Karpas-422 (cell line): ENCODE data around the gene NPM1. TPM values are rescaled to one million over a fixed set of nuclear protein-coding genes. Genes with fewer than 3 reads are reported as not detected.
A peak's percentile ranks its signal among the peaks of the same experiment; 100 is the strongest.
"Not testable (repeated sequence)": the region's sequence is repeated elsewhere in the genome, so short reads cannot be mapped to it uniquely, and the experiment has no call there.

Experiments used
- DNase-seq: peaks from one replicate; pipeline ENCODE4 v3.0.0-alpha.2; 2015
- H2AFZ ChIP-seq: fragments of 200-600 bp; sonication (generic); 2 replicates; pipeline ENCODE4 v1.6.1; 2014; ENCODE audit warnings: antibody characterized with exemption, low read length, mixed read lengths
- H3K27ac ChIP-seq: fragments of 200-600 bp; sonication (generic); 2 replicates; pipeline ENCODE4 v1.5.1; 2014; ENCODE audit warnings: mild to moderate bottlenecking, low read length, moderate library complexity
- H3K27me3 ChIP-seq: fragments of 200-600 bp; sonication (generic); 2 replicates; pipeline ENCODE4 v1.6.1; 2014; ENCODE audit warnings: low read length, mixed read lengths
- H3K36me3 ChIP-seq: fragments of 200-600 bp; sonication (generic); 2 replicates; pipeline ENCODE4 v1.6.1; 2014; ENCODE audit warnings: low read length, mixed read lengths; ENCODE audit not compliant: insufficient read depth
- H3K4me1 ChIP-seq: fragments of 200-600 bp; sonication (generic); 2 replicates; pipeline ENCODE4 v1.6.1; 2014; ENCODE audit warnings: mild to moderate bottlenecking, low read length, mixed read lengths
- H3K4me2 ChIP-seq: fragments of 200-600 bp; sonication (generic); 2 replicates; pipeline ENCODE4 v1.6.1; 2014; ENCODE audit warnings: low read length, low read depth, mild to moderate bottlenecking; ENCODE audit not compliant: poor library complexity, severe bottlenecking
- H3K4me3 ChIP-seq: fragments of 200-600 bp; sonication (generic); 2 replicates; pipeline ENCODE4 v1.5.1; 2014; ENCODE audit warnings: mild to moderate bottlenecking, antibody characterized with exemption, low read length, mixed read lengths
- H3K79me2 ChIP-seq: fragments of 200-600 bp; sonication (generic); 2 replicates; pipeline ENCODE4 v1.6.1; 2014; ENCODE audit warnings: mild to moderate bottlenecking, low read length, mixed read lengths
- H3K9ac ChIP-seq: fragments of 200-600 bp; sonication (generic); 2 replicates; pipeline ENCODE4 v1.6.0; 2014; ENCODE audit warnings: low read length
- H3K9me2 ChIP-seq: fragments of 200-600 bp; sonication (generic), shearing (Covaris generic); replicated peaks from 2 replicates; pipeline ENCODE4 v1.6.0; 2014; ENCODE audit warnings: mild to moderate bottlenecking, low read length, moderate library complexity; ENCODE audit not compliant: insufficient read depth
- H3K9me3 ChIP-seq: fragments of 300-700, 200-600 bp; sonication (generic); 2 replicates; pipeline ENCODE4 v1.6.1; 2014; ENCODE audit warnings: low read length, mixed read lengths
- H4K20me1 ChIP-seq: fragments of 200-600 bp; sonication (generic); 2 replicates; pipeline ENCODE4 v1.6.1; 2014; ENCODE audit warnings: mild to moderate bottlenecking, antibody characterized with exemption, low read length, low read depth; ENCODE audit not compliant: insufficient read depth
- total RNA-seq: library from RNA; depleted of rRNA; stranded (reverse); fragments of >200 nt; shearing (Covaris generic); gene quantifications from 2 replicates; pipeline ENCODE4 v1.2.3, GENCODE V29; 2014; ENCODE audit warnings: low replicate concordance

Gene NPM1
- total RNA-seq, 1 experiment from 2014 or later = 1,970 TPM

- H3K79me2 ChIP-seq = peaks cover 14% of the 10 kb centered on the region; the same call in 1 of the 2 replicates
- H3K36me3 ChIP-seq = peaks cover 52% of the 10 kb centered on the region
Measured at GRCh38 chr5:171412186-171412585, 24.5 kb downstream of the NPM1 start.

GRCh38 chr5:171413153-171413910, 25.7 kb downstream of the NPM1 start:
- Histone ChIP-seq H4K20me1 (peaks cover 79% of the 10 kb centered on the region), H3K4me1 (peaks cover 10% of the 10 kb centered on the region), H3K27me3 (no peaks in the 10 kb centered on the region), H3K9me2 (no peaks in the 10 kb centered on the region), H2AFZ (no peak overlapping the region), H3K27ac (no peak overlapping the region), H3K4me2 (no peak overlapping the region), H3K4me3 (no peak overlapping the region), H3K79me2 (peaks cover 4% of the 10 kb centered on the region; the same call in 1 of the 2 replicates), H3K36me3 (peaks cover 41% of the 10 kb centered on the region), H3K9ac (no peak overlapping the region), H3K9me3 (no peaks in the 10 kb centered on the region)
- no peak for DNase-seq

More at GRCh38 chr5:171412186-171412585, 24.5 kb downstream of the NPM1 start:
- H3K4me3 ChIP-seq = no peak overlapping the region
- H3K27me3 ChIP-seq = no peaks in the 10 kb centered on the region
- no peak overlapping the region for H2AFZ ChIP-seq
- peaks cover 79% of the 10 kb centered on the region for H4K20me1 ChIP-seq
- no peaks in the 10 kb centered on the region for H3K9me3 ChIP-seq
- peaks cover 6% of the 10 kb centered on the region; the same call in 1 of the 2 replicates for H3K4me1 ChIP-seq
- H3K9me2 ChIP-seq = no peaks in the 10 kb centered on the region
- H3K9ac ChIP-seq = no peak overlapping the region
- no peak overlapping the region for H3K27ac ChIP-seq
- H3K4me2 ChIP-seq = no peak overlapping the region
- DNase-seq = no peak

- not testable (repeated sequence) for H2AFZ ChIP-seq, H3K4me2 ChIP-seq, DNase-seq, H3K9ac ChIP-seq, H3K27ac ChIP-seq, H3K9me2 ChIP-seq, H3K79me2 ChIP-seq, H3K4me3 ChIP-seq, H3K27me3 ChIP-seq, H3K9me3 ChIP-seq
- peaks cover 17% of the 10 kb centered on the region for H3K4me1 ChIP-seq
- peaks cover 34% of the 10 kb centered on the region for H3K36me3 ChIP-seq
- H4K20me1 ChIP-seq = peaks cover 79% of the 10 kb centered on the region
Measured at GRCh38 chr5:171413993-171414392, 26.3 kb downstream of the NPM1 start.

GRCh38 chr5:171415115-171415730, 27.6 kb downstream of the NPM1 start:
- Histone ChIP-seq H3K9me2 (no peaks in the 10 kb centered on the region), H3K27me3 (no peaks in the 10 kb centered on the region), H3K9ac (no peak overlapping the region), H3K4me3 (no peak overlapping the region), H3K4me2 (no peak overlapping the region), H2AFZ (no peak overlapping the region), H3K27ac (no peak overlapping the region), H3K36me3 (peaks cover 23% of the 10 kb centered on the region), H4K20me1 (peaks cover 68% of the 10 kb centered on the region), H3K9me3 (no peaks in the 10 kb centered on the region), H3K4me1 (peaks cover 21% of the 10 kb centered on the region), H3K79me2 (no peaks in the 10 kb centered on the region)
- DNase-seq = peak; percentile 65

- H4K20me1 ChIP-seq = peaks cover 61% of the 10 kb centered on the region
- no peak overlapping the region for H3K27ac ChIP-seq
- H2AFZ ChIP-seq = no peak overlapping the region
- no peaks in the 10 kb centered on the region for H3K9me3 ChIP-seq
- peaks cover 21% of the 10 kb centered on the region for H3K4me1 ChIP-seq
- H3K9ac ChIP-seq = no peak overlapping the region
- no peak overlapping the region for H3K4me3 ChIP-seq
- H3K79me2 ChIP-seq = no peaks in the 10 kb centered on the region
- DNase-seq = no peak
- H3K27me3 ChIP-seq = no peaks in the 10 kb centered on the region
- H3K4me2 ChIP-seq = no peak overlapping the region
- no peaks in the 10 kb centered on the region for H3K9me2 ChIP-seq
- H3K36me3 ChIP-seq = peaks cover 13% of the 10 kb centered on the region
Measured at GRCh38 chr5:171416160-171417049, 28.8 kb downstream of the NPM1 start.

GRCh38 chr5:171418316-171418981, 30.8 kb downstream of the NPM1 start:
- Histone ChIP-seq H3K79me2 (no peaks in the 10 kb centered on the region), H3K4me2 (peak overlapping the region; percentile 85), H3K4me1 (peaks cover 21% of the 10 kb centered on the region), H3K36me3 (no peaks in the 10 kb centered on the region), H3K9me2 (no peaks in the 10 kb centered on the region), H3K4me3 (peak overlapping the region; percentile 54; the same call in 1 of the 2 replicates), H3K9ac (peak overlapping the region; percentile 28), H3K9me3 (no peaks in the 10 kb centered on the region), H2AFZ (no peak overlapping the region), H3K27me3 (no peaks in the 10 kb centered on the region), H3K27ac (no peak overlapping the region), H4K20me1 (peaks cover 44% of the 10 kb centered on the region)
- DNase-seq = peak; percentile 83

- Histone ChIP-seq H3K36me3 (no peaks in the 10 kb centered on the region), H4K20me1 (peaks cover 39% of the 10 kb centered on the region), H3K9me3 (no peaks in the 10 kb centered on the region), H2AFZ (no peak within 1 kb of the TSS), H3K27ac (no peak within 1 kb of the TSS), H3K9me2 (no peaks in the 10 kb centered on the region), H3K27me3 (no peaks in the 10 kb centered on the region), H3K4me3 (peak within 1 kb of the TSS; percentile 54), H3K4me1 (peaks cover 21% of the 10 kb centered on the region), H3K9ac (peak within 1 kb of the TSS; percentile 28), H3K79me2 (no peaks in the 10 kb centered on the region), H3K4me2 (peak within 1 kb of the TSS; percentile 85)
- peak; percentile 68 for DNase-seq
Measured at GRCh38 chr5:171418982-171419687, 31.5 kb downstream of the NPM1 start, which contains the start of gene FGF18. TSS of gene FGF18 (plus strand) at chr5:171419647. CDS start at chr5:171420200, 553 bp downstream.
